ENCODE measurements around the gene TMEM184A.

- TF ChIP-seq, protein P1, sequence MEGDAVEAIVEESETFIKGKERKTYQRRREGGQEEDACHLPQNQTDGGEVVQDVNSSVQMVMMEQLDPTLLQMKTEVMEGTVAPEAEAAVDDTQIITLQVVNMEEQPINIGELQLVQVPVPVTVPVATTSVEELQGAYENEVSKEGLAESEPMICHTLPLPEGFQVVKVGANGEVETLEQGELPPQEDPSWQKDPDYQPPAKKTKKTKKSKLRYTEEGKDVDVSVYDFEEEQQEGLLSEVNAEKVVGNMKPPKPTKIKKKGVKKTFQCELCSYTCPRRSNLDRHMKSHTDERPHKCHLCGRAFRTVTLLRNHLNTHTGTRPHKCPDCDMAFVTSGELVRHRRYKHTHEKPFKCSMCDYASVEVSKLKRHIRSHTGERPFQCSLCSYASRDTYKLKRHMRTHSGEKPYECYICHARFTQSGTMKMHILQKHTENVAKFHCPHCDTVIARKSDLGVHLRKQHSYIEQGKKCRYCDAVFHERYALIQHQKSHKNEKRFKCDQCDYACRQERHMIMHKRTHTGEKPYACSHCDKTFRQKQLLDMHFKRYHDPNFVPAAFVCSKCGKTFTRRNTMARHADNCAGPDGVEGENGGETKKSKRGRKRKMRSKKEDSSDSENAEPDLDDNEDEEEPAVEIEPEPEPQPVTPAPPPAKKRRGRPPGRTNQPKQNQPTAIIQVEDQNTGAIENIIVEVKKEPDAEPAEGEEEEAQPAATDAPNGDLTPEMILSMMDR (IDR thresholded peaks at IDR 0.05) = no peak
- TF ChIP-seq POLR2A (IDR thresholded peaks at IDR 0.05) = no peak
Measured at GRCh38 chr7:1498370-1499305, 57.4 kb downstream of the TMEM184A start.

Measured in sigmoid colon (tissue), 3 donors.